HG03378 (cell line): ENCODE data around the gene FAM111A.

ENCODE experiments used
- ATAC-seq: cut with Tn5 transposase; IDR thresholded peaks from one replicate; pipeline ENCODE4 v1.9.1; 2021; ENCODE audit warnings: mild to moderate bottlenecking, moderate library complexity; ENCODE audit not compliant: unreplicated experiment

The FAM111A gene

GRCh38 chr11:59178402-59178801, 35.7 kb downstream of the FAM111A start:
- ATAC-seq = no peak

GRCh38 chr11:59179121-59179520, 36.5 kb downstream of the FAM111A start:
- no peak for ATAC-seq

DNA sequence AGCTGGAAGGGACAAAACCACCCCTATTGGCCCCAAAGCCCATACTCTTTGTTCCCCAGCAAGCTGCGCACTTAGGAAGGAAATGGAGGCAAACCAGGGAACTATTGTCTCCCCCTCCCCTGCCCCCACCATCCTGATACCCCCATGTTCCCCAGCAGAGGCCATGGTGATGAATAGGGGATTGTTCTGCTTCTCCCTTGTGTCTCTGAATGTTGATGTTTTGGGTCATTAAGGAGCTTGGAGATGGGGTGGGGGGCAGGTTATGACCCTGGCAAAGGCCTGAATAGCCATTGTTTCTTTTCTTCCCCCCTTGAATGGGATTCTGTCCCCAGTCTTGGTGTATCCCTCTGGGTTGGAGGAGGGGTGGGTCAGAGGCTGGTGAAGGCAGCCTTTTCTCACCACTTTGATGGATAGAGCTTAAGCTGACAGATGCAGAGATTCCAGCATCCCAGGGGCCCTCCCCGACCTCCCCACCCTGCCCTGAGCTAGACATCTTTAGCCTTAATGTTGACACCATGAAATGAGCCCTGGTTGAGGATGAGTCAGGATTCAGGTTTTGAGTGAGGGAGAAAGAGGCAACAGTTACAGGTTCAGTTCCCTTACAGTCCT, 37.6 kb downstream of the FAM111A start:
- no peak for ATAC-seq

DNA sequence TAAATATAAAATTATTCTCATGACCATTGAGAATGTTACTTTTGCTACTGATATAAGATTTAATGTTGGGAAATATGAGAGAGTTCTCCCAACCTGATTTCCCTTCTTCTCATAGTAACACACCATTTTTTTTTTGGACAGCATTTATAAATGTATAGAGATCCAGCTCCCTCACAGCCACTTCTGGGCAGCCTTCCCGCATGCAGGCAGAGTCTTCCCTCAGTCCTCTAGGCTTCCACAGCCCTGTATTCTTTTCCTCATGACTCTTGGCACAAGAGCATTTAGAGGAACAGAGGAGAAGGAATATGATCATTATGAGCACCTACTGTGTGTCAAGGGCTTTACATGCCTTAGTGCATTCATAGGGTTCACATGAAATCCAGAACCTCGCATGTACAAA, 38.3 kb downstream of the FAM111A start:
- ATAC-seq = no peak

DNA sequence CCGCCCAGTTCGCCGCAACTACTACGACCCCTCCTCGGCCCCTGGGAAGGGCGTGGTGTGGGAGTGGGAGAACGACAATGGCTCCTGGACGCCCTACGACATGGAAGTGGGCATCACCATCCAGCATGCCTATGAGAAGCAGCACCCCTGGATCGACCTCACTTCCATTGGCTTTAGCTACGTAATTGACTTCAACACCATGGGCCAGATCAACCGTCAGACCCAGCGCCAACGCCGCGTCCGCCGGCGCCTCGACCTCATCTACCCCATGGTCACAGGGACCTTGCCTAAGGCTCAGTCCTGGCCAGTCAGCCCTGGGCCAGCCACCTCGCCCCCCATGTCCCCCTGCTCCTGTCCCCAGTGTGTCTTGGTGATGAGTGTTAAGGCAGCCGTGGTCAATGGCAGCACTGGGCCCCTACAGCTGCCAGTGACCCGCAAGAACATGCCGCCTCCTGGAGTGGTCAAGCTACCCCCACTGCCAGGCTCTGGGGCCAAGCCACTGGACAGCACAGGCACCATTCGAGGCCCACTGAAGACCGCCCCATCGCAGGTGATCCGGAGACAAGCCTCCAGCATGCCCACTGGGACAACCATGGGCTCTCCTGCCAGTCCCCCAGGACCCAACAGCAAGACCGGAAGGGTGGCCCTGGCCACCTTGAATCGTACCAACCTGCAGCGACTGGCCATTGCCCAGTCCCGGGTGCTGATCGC, 39.2 kb downstream of the FAM111A start:
- no peak for ATAC-seq

- ATAC-seq = no peak
These were observed 39.9 kb downstream of the FAM111A start for GRCh38 chr11:59182457-59183151.

- no peak for ATAC-seq
These were observed 41.1 kb downstream of the FAM111A start for GRCh38 chr11:59183771-59184170.

GRCh38 chr11:59184691-59185339, 42.2 kb downstream of the FAM111A start:
- no peak for ATAC-seq

- ATAC-seq = no peak
These were observed 42.8 kb downstream of the FAM111A start for GRCh38 chr11:59185386-59185945.

GRCh38 chr11:59186130-59186594, 43.5 kb downstream of the FAM111A start:
- no peak for ATAC-seq

GRCh38 chr11:59187035-59187434, 44.4 kb downstream of the FAM111A start:
- ATAC-seq = no peak

DNA sequence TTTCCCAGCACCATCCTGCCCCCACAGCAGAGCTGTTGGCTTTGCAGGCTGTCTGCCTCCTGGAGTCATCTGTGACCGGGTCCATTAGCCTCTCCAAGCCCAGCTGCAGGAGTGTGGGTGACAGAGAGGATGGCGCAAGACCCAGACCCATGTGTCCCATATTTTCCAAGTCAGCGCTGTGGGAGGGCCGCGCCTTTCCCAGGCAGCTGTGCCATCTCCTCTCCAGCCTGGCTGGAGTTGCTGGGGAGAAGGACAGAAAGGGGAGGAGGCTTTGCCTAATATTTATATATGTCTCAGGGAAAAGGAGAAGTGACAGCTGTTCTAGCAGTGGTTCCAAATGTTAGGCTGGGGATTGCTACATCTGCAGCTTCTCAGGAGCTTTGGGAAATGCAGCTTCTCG, 44.9 kb downstream of the FAM111A start:
- no peak for ATAC-seq

- ATAC-seq = no peak
These were observed 46.3 kb downstream of the FAM111A start for GRCh38 chr11:59188954-59189353.

DNA sequence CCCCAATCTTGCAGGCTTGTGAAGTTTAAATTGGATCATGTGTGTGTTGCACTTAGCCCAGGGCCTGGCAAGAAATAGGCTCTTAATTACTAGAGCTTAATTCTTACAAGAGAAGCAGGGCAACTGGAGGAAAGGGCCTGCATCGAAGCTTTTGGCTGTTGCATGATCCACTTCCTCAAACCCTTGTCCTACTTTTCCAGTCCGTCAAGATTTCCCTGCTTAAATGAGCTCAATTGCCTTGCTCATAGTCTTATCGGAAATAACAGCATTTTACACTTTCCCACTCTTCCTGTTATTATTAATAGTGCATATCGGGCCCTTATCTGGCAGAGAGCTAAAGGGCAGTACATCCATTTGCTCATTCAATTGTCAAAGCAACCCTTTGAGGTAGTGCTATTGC, 47.3 kb downstream of the FAM111A start:
- ATAC-seq = no peak

- ATAC-seq = no peak
These were observed 48.4 kb downstream of the FAM111A start for GRCh38 chr11:59191095-59191494.

- no peak for ATAC-seq
These were observed 49.2 kb downstream of the FAM111A start for GRCh38 chr11:59191890-59192289.

GRCh38 chr11:59192446-59193020, 49.9 kb downstream of the FAM111A start:
- ATAC-seq = no peak

DNA sequence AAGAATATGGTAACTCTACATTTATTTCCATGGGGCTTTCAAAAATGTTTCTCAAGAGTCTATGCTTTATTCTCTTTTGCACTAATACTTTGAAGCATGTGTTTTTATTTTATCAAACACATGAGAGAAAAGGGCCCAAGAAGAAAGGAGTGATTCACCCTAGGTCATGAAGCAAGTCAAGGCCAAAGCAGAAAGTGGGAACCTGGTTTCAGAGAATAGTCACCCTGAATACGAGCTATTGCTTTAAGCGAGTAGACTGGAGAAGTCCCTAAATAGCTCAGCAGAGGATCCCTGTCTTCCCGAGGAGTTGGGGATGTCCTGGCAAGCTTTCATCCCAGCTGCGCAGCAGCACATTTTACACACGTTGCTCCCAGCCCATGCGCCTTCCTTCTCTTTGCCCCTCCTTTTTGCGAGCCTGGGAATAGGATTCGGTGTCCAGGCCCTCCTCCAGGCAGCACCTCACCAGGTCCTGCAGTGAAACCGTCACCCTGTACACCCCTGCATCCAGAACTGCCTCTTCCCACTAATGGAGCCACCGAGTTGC, 51.0 kb downstream of the FAM111A start:
- no peak for ATAC-seq

DNA sequence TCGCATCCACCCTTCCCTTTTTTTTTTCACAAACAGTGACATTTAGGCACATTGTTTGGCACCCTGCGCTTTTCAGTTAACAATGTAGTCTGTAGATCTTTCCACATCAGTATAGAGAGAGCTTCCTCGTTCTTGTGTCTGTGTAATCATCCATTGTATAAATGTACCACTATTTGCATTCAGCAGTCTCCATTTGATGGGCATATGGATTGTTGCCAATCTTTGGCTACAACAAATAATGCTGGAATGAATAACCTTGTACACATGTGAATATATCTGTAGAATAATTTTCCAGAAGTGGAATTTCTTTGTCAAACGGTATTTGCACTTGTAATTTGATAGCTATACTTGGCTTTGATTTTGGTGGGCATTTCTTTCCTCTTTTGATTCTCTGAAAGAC, 52.9 kb downstream of the FAM111A start:
- no peak for ATAC-seq

GRCh38 chr11:59196777-59197176, 54.1 kb downstream of the FAM111A start:
- no peak for ATAC-seq

DNA sequence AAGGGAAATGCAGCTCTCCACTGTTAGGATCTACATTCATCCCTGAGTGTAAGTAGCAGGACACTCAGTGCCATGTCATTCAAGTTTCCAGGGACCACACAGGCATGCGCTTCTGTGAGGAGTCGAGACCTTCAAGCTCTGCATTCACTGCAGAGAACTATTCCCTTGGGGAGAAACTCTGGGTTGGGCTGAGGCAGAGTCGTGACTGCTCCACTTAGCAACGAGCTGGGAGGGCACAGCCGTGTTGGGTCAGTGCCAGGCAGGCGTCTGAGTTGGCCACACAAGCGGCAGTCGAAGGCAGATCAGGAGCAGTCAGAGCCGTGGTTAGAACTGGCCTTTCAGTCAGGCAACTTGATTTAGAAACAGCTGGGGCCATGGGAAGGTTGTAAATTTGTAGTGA, 55.3 kb downstream of the FAM111A start:
- ATAC-seq = no peak
